NCI-H2029 treated with DMSO at 0.1 percent for 48 hours (cell line): ENCODE measurements around the gene KANSL1.
"Not testable (repeated sequence)": the region's sequence is repeated elsewhere in the genome, so short reads cannot be mapped to it uniquely, and the experiment has no call there.

ENCODE experiments used
- DNase-seq: peaks from one replicate; lab custom pipeline; 2025; lab: John Stamatoyannopoulos, UW

KANSL1 gene

DNA sequence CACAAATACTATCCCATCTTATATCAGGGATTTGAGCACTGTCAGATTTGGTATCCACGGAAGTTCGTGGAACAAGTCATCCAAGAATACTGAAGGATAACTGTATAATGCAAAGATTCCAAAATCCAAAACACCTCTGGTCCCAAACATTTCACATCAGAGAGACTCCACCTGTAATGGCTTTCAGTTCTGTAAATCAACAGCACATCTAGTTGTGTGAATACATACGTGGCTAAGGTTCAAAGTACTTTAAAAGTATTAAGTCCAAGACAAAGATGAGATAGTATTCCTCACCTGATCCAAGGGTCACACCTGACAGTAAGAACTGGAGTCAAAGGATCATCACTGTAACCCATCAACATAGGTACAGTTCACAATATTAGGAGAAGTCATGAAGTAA lies 54.8 kb downstream of the KANSL1 start:
- DNase-seq: no peak

DNA sequence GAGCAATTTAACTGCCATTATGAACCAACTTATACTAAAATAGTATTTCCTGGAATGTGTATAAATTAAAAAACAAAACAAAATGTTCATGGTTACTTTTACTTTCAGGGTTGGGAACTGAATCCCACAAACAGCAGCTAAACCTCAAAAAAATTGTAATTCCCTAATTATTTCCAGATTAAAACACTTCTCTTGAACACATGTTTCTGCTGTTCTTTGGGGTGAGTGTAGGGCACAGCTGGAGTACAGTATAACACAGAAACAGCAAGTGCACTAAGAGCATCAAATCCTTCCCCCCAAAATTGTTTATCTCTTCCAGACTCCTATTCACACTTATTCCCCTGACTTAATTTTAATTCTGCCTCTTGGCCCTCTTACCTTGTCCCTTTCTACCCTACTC lies 56.4 kb downstream of the KANSL1 start:
- DNase-seq: no peak

- DNase-seq: no peak
Observed at GRCh38 chr17:46135879-46136563, 57.2 kb downstream of the KANSL1 start.

GRCh38 chr17:46135126-46135812 lies 58.0 kb downstream of the KANSL1 start:
- DNase-seq: no peak

GRCh38 chr17:46129302-46129701 lies 63.9 kb downstream of the KANSL1 start:
- no peak for DNase-seq

DNA sequence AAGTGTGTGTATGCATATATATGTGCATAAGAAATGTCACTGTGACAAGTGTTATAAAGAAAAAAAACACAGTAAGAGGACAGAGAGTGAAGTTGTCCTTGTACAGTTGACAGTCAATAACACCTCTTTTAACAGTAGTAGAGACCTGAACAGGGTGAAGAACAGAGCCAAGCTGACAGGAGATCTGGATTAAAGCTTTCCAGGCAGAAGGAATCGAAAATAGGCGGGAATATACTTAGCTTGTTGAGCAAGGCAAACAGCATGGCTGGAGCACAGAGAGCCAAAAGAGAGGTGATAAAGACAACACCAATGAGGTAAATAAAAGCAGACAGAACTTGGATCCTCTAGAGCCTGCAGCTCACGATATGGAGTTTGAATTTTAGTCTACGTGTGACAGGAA lies 64.8 kb downstream of the KANSL1 start:
- DNase-seq: no peak

DNA sequence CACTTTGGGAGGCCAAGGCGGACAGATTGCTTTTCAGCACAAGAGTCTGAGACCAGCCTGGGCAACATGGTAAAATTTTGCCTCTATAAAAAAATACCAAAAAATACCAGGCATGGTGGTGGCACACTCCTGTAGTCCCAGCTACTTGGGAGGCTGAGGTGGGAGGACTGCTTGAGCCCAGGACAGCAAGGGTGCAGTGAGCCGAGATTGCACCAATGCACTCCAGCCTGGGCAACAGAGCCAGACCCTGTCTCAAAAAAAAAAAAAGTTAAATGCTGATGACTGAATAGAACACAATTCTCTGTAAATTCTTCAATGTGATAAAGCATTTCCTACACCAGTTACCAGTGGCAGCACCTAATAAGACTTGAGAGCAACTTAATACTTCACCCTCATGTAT lies 65.7 kb downstream of the KANSL1 start:
- no peak for DNase-seq

DNA sequence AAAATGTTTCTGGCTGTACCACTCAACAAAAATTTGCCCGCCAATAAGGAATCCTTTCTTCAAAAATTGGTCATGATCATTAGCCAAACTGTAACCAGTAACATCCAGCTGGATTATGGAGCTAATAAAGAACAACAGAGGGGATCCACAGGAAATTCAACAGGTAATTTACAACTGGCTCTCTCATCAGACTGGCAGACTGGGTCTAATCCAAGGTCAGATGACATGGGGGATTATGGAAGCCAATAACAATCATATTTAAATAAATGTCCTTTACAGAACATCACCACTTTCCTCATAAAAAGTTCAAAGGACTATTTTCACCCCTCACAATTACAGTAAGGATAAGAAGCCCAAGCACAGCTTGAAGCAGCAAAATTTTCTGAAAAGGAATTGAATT lies 66.4 kb downstream of the KANSL1 start:
- no peak for DNase-seq

GRCh38 chr17:46125831-46126230 lies 67.4 kb downstream of the KANSL1 start:
- no peak for DNase-seq

DNA sequence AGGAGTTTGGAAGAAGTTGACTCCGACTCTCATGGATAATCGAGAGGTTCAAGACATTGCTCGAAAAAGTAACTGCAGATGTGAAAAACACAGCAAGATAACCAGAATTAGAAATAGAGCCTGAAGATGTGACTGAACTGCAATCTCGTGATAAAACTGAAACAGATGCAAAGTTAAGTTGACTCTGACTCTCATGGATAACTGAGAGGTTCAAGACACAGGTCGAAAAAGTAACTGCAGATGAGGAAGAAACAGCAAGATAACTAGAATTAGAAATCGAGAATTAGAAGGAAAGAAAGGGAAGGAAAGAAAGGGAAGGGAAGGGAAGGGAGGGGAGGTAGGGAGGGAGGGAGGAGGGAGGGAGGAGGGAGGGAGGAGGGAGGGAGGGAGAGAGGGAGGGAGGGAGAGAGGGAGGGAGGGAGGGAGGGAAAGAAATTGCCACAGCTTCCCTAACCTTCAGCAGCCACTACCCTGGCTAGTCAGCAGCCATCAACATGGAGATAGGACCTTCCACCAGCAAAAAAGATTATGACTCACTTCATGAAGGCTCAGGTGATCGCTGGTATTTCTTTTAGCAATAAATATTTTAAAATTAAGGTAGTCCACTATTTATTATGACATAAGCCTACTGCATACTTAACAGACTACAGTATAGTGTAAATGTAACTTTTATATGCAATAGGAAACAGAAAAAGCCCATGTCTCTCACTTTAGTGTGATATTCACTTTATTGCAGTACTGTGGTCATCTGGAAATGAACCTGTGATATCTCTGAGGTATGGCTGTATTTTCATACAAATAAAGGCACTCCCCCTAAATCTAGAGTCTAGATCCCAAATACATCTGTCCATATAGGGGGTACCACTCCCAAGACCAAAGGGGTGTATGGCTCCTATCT lies 68.3 kb downstream of the KANSL1 start:
- DNase-seq: no peak

GRCh38 chr17:46123607-46124006 lies 69.6 kb downstream of the KANSL1 start:
- DNase-seq: no peak

- no peak for DNase-seq
Observed at GRCh38 chr17:46122486-46122871, 70.8 kb downstream of the KANSL1 start.

GRCh38 chr17:46121841-46122485 lies 71.3 kb downstream of the KANSL1 start:
- DNase-seq: no peak

DNA sequence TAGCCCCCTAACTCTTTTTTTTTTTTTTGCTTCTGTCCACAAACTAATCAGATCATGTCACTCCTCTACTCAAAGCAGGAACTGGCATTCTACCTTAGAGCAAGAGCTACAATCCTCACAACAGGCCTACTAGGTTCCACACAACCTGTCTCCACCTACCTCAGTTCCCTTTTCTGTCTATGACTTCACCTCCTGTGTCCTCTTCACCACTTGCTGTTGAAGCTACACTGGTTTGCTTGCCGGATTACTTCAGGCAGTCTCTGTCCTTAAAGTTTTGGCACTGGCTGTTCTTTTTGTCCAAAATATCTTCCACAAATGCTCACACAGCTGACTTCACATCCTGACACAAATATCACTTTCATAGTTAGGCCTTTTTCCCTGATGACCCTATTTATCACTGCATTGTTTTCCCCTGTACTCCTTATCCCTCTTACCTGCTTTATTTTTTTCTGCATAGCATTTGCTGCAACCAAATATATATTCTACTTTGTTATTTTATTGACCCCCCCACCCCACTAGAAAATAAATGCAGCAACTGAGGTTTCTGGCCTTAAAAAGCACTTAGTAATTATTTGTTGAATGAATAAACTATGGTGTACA lies 72.0 kb downstream of the KANSL1 start:
- DNase-seq: no peak

- DNase-seq: no peak
Observed at GRCh38 chr17:46120537-46120936, 72.7 kb downstream of the KANSL1 start.

GRCh38 chr17:46120078-46120477 lies 73.2 kb downstream of the KANSL1 start:
- DNase-seq: no peak

- no peak for DNase-seq
Observed at GRCh38 chr17:46118964-46119363, 74.3 kb downstream of the KANSL1 start.

- no peak for DNase-seq
Observed at GRCh38 chr17:46117850-46118696, 75.2 kb downstream of the KANSL1 start.

- no peak for DNase-seq
Observed at GRCh38 chr17:46117117-46117516, 76.1 kb downstream of the KANSL1 start.

- DNase-seq: no peak
Observed at GRCh38 chr17:46115699-46116098, 77.5 kb downstream of the KANSL1 start.

- not testable (repeated sequence) for DNase-seq
Observed at GRCh38 chr17:46111236-46111635, 82.0 kb downstream of the KANSL1 start.
